ENCODE measurements around the gene HAUS8.

Gene HAUS8

DNA sequence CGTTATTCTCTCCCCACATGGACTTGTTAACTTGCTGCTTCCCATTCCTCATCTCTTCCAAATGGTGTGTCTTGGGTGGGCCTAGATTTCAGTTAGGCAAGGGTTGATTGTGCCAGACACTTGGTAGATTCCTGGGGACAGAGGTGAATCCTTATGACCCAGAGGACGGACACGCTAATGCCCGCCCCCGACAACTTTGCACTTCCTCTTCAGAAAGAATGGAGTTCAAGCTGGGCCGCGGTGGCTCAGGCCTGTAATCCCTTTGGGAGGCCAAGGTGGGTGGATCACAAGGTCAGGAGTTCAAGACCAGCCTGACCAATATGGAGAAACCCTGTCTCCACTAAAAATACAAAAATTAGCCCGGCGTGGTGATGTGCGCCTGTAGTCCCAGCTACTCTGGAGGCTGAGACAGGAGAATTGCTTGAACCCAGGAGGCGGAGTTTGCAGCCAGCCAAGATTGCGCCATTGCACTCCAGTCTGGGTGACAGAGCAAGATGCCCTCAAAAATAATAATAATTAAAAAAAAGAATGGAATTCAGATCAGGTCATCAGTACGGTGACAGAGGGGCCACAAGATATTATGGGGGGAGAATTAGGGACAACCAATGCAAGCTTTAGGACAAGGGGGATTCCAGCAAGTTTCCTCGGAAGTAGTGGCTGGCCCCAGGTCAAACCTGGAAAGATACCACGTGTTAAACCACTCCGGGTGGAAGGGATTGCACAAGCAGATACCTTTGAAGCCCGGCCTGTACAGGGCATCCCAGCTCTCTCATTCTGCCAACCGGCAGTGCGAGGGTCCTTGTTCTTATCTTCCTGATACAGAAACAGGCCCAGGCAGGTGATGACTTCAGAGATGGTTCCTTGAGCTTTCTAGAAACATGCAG is 3.0 kb upstream of the HAUS8 start:
- in situ Hi-C loops (cut with MboI; ENCODE audit: low pct_unique_long_range_greater_than_20kb, low sequenced_read_pairs) = no loop called here
- no peak for DNase-seq

DNA sequence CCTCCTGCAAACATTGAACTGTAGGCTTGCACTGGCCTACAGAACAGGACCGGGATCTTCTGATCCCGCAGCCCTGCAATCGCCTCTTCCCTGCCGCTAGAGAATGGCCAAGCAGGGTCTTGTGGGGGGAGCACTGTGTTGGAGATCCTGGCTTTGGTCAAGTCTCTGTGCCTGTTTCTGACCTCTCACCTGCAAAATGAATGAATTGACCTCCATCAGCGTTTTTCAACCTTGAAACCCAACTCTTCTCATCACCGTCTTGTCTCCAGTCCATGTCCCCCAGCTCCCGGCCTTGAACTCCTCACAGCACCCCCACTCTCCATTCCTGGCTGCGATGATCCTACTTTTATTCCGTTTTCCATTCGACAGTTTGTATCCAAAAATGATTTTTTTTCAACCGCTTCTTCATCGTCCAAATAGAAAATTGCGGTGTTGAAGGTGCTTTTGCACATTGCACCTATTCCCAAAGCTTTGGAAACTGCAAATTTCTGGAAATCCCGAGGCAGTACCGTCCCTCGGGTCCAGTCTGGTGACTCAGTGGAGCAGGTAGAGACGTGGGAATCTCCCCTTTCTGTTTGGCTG is 2.3 kb upstream of the HAUS8 start:
- DNase-seq = no peak
- in situ Hi-C loops (cut with MboI; ENCODE audit: low pct_unique_long_range_greater_than_20kb, low sequenced_read_pairs) = no loop called here

DNA sequence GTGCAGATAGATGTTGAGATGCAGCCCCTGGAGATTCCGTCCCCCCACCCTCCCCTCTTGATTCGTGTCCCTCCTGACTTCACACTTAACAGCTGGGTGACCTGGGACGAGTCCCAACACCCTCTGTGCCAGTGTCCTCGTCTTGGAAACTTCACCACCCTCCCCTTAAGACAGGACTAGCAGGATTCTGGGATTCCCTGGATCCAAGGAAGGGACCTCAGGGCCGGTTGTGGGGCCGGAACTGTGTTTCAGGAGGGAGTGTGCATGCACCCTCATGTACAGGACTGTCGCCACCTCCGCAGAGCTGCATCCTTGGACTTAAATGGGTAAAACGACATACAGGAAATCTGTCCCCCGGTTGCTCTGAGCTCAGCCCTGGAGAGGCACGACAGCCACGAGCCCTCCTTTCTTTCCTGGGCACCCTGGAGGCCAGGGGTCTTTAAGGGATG is 1.3 kb upstream of the HAUS8 start:
- no peak for DNase-seq
- in situ Hi-C loops (cut with MboI; ENCODE audit: low pct_unique_long_range_greater_than_20kb, low sequenced_read_pairs) = no loop called here

DNA sequence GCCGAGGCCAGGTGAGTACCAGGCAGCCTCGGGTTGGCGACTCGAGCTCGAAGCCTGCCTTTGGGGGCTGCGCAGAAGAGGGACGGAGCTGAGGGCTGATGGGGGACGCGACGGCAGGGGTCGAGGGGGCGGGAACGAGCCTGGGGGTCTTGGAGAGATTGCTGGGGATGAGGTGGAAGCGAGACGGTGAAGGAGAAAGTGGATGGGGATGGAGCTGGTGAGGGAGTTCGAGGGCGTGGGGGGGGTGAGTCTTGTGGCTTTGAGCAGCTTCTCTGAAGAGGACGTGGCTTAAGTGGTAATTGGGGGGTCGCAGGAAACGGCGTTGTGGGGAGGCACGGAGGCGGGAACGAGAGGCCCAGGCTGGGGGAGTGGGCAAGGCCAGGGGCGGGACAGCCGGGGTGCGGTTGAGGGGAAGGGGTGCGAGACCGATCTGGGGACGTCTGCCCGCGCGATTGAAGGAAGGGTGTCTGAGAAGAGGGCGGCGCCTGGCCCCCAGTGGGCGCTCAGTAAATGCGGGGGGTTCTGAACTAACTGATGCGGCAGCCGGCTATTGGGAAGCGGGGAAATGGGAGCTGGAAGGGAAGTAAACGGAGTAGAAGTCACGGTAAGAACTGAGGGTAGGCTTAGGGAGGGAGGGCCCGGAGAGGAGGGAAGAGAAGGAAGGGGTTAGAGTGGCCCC is 751 bp upstream of the HAUS8 start:
- in situ Hi-C loops (cut with MboI; ENCODE audit: low pct_unique_long_range_greater_than_20kb, low sequenced_read_pairs) = no loop called here
- DNase-seq = peak; percentile 57

DNA sequence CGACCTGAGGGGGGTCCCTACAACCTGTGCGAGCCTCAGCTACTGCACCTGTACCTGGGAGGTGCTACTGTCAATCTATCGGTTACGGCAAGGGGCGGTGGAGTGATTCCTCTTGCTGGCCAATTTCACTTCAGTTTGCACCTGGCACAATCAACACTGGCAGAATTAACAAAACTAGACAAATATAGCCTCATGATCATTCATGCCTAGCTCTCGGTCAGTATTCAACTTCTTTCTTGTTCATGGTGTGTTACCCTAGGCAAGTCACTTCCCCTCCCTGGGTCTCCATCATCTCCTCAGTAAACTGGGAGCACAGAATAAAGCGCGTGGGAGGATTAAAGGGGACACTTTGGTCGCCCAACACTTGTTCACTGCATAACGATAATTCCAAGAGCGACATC is 618 bp downstream of the HAUS8 start:
- DNase-seq = no peak
- in situ Hi-C loops (cut with MboI; ENCODE audit: low pct_unique_long_range_greater_than_20kb, low sequenced_read_pairs) = no loop called here

DNA sequence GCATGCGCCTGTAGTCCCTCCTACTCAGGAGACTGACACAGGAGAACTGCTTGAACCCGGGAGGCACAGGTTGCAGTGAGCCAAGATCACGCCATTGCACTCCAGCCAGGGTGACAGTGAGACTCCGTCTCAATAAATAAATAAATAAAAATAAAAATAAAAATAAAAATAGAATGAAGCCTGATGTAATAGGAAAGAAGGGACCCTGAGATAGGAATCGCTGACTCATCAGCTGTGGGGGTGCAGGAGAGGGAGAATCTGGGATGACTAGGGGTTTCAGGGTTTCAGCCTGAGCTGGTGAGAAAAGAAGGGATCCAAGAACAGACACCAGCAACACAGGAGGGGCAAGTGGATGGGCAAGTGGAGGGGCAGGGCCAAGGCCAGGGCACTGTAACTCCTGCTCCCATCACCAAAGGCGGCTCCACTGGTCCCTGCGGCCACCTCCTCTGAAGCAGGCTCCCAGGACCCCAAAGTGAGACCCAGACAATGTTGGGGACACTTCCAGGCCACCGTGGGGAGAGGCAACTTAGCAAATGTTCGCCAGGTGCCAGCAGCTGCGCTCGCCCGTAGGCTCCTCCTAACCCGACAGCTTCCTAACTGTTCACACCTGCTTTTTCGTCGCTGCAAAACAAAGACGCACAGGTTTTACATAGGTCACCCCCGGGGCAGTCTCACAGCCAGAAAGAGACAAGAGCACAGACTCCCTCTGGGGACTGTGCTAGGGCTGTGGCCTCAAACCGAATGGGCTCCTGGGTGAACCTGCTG is 1.2 kb downstream of the HAUS8 start:
- in situ Hi-C loops (cut with MboI; ENCODE audit: low pct_unique_long_range_greater_than_20kb, low sequenced_read_pairs) = no loop called here
- no peak for DNase-seq

DNA sequence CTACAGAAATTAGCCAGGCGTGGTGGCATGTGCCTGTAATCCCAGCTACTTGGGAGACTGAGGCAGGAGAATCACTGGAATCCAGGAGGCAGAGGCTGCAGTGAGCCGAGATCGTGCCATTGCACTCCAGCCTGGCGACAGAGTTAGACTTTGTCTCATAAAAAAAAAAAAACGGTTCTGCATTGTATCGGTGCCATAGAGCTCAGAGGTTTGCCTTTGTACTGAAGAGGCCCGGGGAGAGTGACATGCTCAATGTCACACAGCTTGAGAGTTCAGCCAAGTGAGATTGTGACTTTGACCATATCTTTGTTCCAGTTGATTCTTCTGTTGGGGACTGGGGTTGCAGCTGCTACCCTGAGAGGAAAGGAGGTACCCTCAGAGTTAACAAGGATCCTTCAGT is 4.3 kb downstream of the HAUS8 start:
- DNase-seq = no peak
- in situ Hi-C loops (cut with MboI; ENCODE audit: low pct_unique_long_range_greater_than_20kb, low sequenced_read_pairs) = no loop called here

DNA sequence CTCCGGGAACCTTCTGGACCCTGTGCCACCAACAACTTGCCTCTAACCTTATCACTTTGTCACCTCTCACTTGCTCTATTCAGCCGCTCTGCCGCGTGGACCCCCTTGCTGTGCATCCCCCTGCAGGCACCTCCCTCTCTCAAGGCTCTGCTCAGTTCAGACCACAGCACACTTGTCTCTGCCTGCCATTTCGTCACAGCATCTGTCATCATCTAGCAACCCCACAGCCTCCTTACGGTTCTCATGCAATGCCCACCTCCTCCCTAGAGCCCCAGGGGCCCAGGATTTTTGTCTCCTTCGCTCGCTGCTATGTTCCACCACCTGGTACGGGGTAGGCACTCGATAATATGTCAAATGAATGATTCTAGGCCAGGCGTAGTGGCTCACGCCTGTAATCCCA is 4.8 kb downstream of the HAUS8 start:
- no peak for DNase-seq
- in situ Hi-C loops (cut with MboI; ENCODE audit: low pct_unique_long_range_greater_than_20kb, low sequenced_read_pairs) = no loop called here

DNA sequence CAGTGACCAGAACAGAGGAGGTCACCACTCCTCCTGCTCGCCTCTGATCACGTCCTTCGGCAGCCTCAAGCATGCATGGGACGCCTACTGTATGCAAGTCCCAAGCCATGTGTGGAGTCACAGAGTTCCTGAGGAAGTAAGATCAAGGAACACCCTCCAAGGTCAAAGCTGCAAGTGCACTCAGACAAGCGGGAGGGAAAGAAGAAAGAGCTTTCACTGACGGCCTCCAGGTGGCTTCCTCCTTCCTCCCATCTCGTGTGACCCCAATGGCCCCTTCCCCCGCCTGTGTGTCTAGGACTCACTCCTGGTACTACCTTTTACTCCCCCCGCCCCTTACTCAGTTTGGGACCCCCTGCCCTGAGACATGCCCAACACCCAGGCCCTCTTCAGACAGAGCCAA is 6.1 kb downstream of the HAUS8 start:
- DNase-seq = peak; percentile 24
- in situ Hi-C loops (cut with MboI; ENCODE audit: low pct_unique_long_range_greater_than_20kb, low sequenced_read_pairs) = no loop called here

DNA sequence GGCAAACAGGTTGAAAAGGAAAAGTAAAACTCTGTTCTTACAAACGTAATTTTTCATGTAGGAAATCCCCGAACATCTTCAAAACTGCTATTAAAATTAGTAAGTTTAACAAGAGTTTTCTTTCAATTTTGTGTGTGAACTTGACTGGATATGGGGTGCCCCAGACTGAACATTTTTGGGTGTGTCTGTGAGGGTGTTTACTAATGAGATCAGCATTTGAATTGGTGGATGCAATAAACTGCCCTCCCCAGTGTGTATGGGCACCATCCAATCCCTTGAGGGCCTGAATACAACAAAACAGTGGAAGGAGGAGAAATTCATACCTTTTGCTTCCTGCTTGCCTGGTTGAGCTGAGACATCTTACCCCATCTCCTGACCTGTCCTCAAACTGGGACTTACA is 11.8 kb downstream of the HAUS8 start:
- no peak for DNase-seq
- in situ Hi-C loops (cut with MboI; ENCODE audit: low pct_unique_long_range_greater_than_20kb, low sequenced_read_pairs) = no loop called here

DNA sequence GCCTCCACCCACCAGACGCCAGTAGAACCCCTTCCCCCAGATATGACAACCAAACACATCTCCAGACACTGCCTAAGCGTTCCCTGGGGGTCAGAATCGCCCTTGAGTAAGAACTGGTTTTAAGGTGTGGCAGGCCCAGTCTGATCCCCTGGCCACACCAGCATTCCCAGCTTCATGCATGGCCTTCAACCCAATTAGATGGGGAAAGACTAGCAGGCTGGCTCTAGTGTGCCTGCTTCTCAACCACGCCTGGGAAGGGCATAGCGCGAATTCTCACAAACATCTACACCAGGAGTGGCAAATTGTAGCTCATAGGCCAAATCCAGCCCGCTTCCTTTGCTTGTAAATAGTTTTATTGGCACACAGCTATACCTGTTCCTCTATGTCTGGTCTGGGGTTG is 13.6 kb downstream of the HAUS8 start:
- DNase-seq = no peak
- in situ Hi-C loops (cut with MboI; ENCODE audit: low pct_unique_long_range_greater_than_20kb, low sequenced_read_pairs) = no loop called here

DNA sequence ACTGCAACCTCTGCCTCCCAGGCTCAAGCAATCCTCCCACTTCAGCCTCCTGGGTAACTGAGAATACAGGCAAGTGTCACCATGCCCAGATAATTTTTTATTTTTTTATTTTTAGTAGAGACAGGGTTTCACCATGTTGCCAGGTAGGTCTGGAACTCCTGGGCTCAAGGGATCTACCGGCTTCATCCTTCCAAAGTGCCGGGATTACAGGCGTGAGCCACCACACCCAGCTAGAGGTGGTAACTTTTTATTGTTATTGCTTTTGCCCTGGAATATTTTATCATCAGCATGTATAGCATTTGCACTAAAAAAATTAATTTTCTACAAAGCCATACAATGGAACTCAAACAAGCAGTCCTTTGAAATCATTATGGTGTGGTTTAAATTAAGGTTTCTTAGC is 14.0 kb downstream of the HAUS8 start:
- in situ Hi-C loops (cut with MboI; ENCODE audit: low pct_unique_long_range_greater_than_20kb, low sequenced_read_pairs) = no loop called here
- no peak for DNase-seq

DNA sequence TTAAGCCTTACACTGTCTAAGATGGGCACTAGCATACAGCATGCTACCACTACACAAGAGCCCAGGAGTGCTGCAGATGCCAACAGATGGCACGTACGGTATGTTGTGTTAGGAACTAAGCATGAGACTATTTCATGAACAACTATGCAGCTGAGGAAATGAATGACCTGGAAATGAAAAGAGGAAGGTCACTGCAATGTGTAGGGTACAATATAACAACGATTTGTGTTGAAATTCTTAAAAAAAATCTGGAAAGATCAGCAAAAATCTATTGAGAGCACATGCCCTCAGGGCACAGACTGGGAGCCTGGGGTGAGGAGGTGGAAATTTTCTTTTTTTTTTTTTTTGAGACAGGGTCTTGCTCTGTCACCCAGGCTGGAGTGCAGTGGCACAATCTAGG is 14.4 kb downstream of the HAUS8 start:
- in situ Hi-C loops (cut with MboI; ENCODE audit: low pct_unique_long_range_greater_than_20kb, low sequenced_read_pairs) = no loop called here

DNA sequence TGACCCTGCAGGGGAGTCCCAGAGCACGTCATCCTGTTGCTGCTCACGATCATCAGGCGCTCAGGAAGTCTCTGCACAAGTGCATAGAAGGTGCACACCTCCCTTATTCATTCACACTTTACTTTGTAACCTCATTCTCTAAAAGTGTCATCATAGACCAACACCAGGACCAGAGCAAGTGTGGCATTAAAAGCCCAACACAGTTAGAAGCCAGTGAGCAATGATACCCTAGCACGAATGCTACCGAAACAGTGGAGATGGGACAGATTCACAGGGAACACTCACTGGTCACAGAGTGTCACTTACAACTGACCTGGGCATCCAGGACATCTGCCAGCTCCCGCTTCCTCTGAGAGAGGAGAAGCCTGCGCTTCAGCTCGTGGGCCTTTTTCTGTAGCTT is 17.0 kb downstream of the HAUS8 start:
- in situ Hi-C loops (cut with MboI; ENCODE audit: low pct_unique_long_range_greater_than_20kb, low sequenced_read_pairs) = no loop called here
- no peak for DNase-seq

More for the DNA sequence above, 14.4 kb downstream of the HAUS8 start:
- no peak for DNase-seq

DNA sequence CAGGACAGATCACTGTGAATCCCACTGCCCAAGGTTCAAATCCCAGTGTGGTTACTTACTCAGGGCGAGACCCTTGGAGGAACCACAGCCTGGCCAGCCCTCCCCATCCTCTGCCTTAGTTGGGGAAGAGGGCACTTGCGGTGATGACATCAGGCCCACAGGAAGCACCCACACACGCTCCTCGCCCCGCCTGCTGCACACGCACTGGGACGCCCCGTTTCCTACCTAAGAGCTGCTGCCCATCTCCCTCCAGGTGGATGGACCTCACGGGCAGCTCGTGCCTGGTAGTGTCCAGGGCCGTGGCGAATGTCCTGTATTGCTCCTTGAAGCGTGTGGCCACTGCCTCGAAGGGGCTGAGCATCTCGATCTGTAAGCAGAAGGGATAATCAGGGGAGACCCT is 19.6 kb downstream of the HAUS8 start:
- no peak for DNase-seq
- in situ Hi-C loops (cut with MboI; ENCODE audit: low pct_unique_long_range_greater_than_20kb, low sequenced_read_pairs) = no loop called here

DNA sequence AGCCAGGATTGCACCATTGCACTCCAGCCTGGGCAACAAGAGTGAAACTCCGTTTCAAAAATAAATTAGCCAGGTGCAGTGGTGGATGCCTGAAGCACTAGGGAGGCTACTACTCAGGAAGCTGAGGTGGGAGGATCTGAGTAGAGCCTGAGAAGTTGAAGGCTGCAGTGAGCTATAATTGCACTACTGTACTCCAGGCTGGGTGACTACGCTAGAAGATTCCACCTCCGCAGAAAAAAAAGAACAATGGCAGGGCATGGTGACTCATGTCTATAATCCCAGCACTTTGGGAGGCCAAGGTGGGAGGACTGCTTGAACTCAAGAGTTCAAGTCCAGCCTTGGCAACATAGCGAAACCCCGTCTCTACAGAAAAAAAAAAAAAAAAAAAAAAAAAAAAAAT is 20.5 kb downstream of the HAUS8 start:
- DNase-seq = no peak
- in situ Hi-C loops (cut with MboI; ENCODE audit: low pct_unique_long_range_greater_than_20kb, low sequenced_read_pairs) = no loop called here

DNA sequence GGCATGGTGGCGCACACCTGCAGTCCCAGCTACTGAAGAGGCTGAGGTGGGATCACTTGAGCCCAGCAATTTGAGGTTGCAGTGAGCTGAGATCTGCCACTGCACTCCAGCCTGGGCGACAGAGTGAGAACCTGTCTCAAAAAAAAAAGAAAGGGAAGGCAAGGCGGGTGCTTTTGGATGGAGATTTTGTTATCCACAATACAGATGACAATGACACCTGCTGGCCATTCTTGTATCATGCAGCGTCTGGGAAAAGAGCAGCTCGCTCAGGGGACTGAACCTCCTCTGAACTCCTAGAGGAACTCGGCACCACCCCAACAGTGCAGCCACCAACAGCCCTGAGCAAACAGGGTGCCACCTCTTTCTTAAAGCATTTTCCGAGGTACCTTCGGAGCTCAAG is 22.8 kb downstream of the HAUS8 start:
- peak; percentile 61 for DNase-seq
- in situ Hi-C loops (cut with MboI; ENCODE audit: low pct_unique_long_range_greater_than_20kb, low sequenced_read_pairs) = no loop called here

DNA sequence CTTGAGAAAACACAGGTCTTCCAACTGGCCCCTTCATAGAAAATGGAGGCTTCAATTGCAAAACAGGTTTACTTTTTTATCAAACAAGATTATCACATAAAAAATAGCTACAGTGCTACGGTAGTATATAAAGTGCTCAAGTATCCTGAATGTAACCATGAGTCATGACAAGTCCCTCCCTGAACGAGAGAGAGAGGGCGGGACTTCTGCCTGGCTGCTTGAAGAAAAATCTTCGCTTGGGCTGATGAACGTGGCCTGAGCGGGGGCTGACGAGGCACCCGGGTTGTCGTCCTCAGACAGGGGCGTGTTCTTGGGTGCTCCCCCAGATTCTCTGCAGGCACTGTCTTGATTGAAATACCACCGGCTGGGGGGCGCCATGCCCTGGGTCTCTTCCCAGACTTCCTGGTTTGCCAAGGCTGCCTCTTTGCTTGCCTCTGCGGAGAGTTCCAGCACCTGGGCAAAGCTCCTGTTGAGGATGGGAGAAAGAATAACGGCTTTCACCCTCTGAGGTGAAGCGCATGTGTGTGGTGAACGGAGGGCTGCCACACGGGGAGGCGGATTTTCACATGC is 25.5 kb downstream of the HAUS8 start:
- DNase-seq = no peak
- in situ Hi-C loops (cut with MboI; ENCODE audit: low pct_unique_long_range_greater_than_20kb, low sequenced_read_pairs) = no loop called here

DNA sequence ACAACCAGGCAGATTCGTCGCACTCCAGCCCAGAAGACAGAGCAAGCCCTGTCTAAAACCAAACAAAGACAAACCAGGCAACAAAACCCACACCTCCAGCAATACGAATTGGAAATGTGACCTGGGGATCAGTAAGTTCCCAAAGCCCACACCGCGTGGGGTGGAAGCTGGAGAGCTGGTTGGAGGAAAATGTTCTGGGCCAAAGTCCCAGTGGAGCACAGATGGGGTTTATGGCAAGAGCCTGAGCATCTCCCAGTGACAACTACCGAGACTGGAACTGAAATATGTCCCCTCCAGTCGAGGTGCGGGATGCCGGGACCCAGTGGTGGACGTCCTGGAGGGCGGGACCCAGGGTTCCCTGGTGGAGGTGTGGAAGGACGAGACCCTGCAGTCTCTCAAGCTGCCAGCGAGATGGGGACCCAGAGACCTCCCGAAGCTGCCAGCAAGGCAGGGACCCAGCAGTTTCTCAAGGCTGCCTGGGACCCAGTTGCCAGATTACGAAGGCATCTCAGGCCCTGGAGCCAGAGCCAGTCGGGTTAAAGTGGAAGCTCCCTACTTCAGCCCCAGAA is 26.3 kb downstream of the HAUS8 start:
- DNase-seq = no peak
- in situ Hi-C loops (cut with MboI; ENCODE audit: low pct_unique_long_range_greater_than_20kb, low sequenced_read_pairs) = no loop called here

Data from KBM-7 (cell line).